K562 (cell line): Measurements from ENCODE around the gene SFXN3. TPM values are rescaled to one million over a fixed set of nuclear protein-coding genes. Genes with fewer than 3 reads are reported as not detected.

ENCODE experiments used
- GTF2E2 ChIP-seq: fragments of 200-800 bp; sonication (Bioruptor generic); IDR thresholded peaks from 2 replicates; pipeline ENCODE4 v1.6.1; 2016; ENCODE audit warnings: missing genetic modification characterization, missing compliant biosample characterization
- HCFC1 ChIP-seq: IDR thresholded peaks from 2 replicates; pipeline ENCODE4 v1.6.1; 2012; ENCODE audit warnings: low read depth, low read length, improper control_type of control experiment
- HLTF ChIP-seq: fragments of 450-650 bp; IDR thresholded peaks from 2 replicates; pipeline ENCODE4 v1.6.1; 2016
- NFRKB ChIP-seq: fragments of 450-650 bp; IDR thresholded peaks from 2 replicates; pipeline ENCODE4 v1.6.1; 2016; ENCODE audit warnings: low read depth
- NRF1 ChIP-seq, 2 experiments: fragments of 450-650 bp; IDR thresholded peaks in 1 of 2; conservative IDR thresholded peaks in 1 of 2; 2 replicates each; pipeline ENCODE4 v1.6.1; 2014; ENCODE audit warnings: mild to moderate bottlenecking in 2 of 2
- POLR2AphosphoS5 ChIP-seq: IDR thresholded peaks from 2 replicates; pipeline ENCODE4 v1.6.1; 2011; ENCODE audit warnings: mild to moderate bottlenecking, low read depth, low read length, moderate library complexity; ENCODE audit not compliant: control insufficient read depth, insufficient read depth
- PREB ChIP-seq: sonication (generic); formaldehyde crosslinking; IDR thresholded peaks from 2 replicates; pipeline ENCODE4 v1.8.1; 2023; ENCODE audit warnings: mild to moderate bottlenecking, missing genetic modification reagents
- SREBF2 ChIP-seq: sonication (generic); formaldehyde crosslinking; IDR thresholded peaks from 2 replicates; pipeline ENCODE4 v1.4.0; 2020; ENCODE audit warnings: mild to moderate bottlenecking, missing genetic modification reagents
- ZBTB40 ChIP-seq, 2 experiments: fragments of 450-650 bp in 1 of 2; sonication (generic) in 1 of 2; formaldehyde crosslinking in 1 of 2; IDR thresholded peaks; 2 replicates each; pipeline versions ENCODE4 v1.7.1 to v1.9.0; 2016 to 2022; ENCODE audit warnings: inconsistent platforms in 1 of 2, mild to moderate bottlenecking in 1 of 2, missing genetic modification reagents in 1 of 2
- ZNF212 ChIP-seq: fragments of 450-650 bp; formaldehyde crosslinking; IDR thresholded peaks from 2 replicates; pipeline ENCODE4 v1.4.0; 2020; ENCODE audit warnings: mild to moderate bottlenecking
- ZNF224 ChIP-seq: sonication (generic); formaldehyde crosslinking; IDR thresholded peaks from 2 replicates; pipeline ENCODE4 v1.8.0; 2022; ENCODE audit warnings: mild to moderate bottlenecking, missing genetic modification reagents
- ZNF766 ChIP-seq: fragments of 200-800 bp; sonication (Bioruptor generic); conservative IDR thresholded peaks from 2 replicates; pipeline ENCODE4 v1.6.1; 2016; ENCODE audit warnings: missing genetic modification characterization, missing compliant biosample characterization
- polyA plus RNA-seq, 8 experiments: library from polyadenylated mRNA; depleted of rRNA in 4 of 8; stranded (reverse) in 5 of 8; unstranded in 3 of 8; fragments of >200 nt; fragmentation: Nextera tagmentation in 2 of 8; fragmentation: Illumina TruSeq in 1 of 8; extraction: Ambion mirVana in 2 of 8; extraction: Trizol in 1 of 8; gene quantifications; 2 replicates each; pipeline versions ENCODE4 v1.2.1 to v1.2.3, GENCODE V29; 2011 to 2014; ENCODE audit warnings: inconsistent platforms in 1 of 8, missing spikeins in 1 of 8
- total RNA-seq, 7 experiments: library from RNA; depleted of rRNA in 6 of 7; stranded (reverse); fragments of >200 nt in 6 of 7; fragmentation: Illumina TruSeq in 2 of 7; extraction: Trizol in 2 of 7; gene quantifications; 2 replicates each; pipeline versions ENCODE4 v1.2.1 to v1.2.3, GENCODE V29; 2011 to 2021; ENCODE audit warnings: low replicate concordance in 1 of 7
- TF ChIP-seq, protein P1 (sequence below): fragments of 450-650 bp; formaldehyde crosslinking; IDR thresholded peaks from 2 replicates; pipeline ENCODE4 v1.4.0; 2020; ENCODE audit warnings: mild to moderate bottlenecking
- TF ChIP-seq, protein P2 (sequence below): fragments of 450-650 bp; IDR thresholded peaks from 2 replicates; pipeline ENCODE4 v1.6.1; 2016; ENCODE audit warnings: mild to moderate bottlenecking

Gene SFXN3
- total and polyA plus RNA-seq, 9 of the 15 experiments (the other 6 are each of a cell fraction or from before 2014, with no cell fraction given): 0.24 to 4.6 (median 0.86) TPM

DNA sequence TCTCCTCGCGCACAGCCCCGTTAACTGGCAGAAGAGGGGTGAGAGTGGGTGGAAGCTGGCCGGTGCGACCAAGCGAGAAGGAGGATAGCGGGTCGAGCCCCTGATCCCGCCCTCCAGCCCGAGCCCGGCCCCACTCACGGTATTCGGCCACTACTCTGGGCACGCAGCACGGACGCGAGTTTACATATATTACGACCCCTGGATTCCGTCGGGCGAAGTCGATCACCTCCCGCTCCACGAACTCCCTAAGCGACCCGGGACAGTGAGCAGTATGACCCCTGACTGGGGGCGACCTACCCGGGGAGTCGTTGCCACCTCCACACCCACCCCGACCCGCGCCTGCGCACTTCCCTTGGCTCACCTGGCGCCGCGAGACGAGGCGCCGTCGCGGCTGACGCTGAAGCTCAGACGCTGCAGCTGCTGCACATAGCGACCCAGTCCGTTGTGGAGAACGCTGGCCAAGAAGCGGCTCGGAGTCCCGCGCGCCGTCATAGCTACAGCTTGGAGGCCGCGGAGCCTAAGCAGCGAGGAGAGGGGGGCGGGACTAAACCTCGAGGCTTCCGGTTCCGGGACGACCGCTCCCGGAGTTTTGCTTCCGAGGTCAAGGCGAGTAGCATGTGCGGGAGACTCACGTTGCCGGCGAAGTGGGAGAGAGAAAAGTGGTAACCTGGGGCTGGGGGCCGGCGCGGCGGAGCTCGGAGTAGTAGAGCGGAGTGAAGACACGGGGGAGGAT, 43.9 kb upstream of the SFXN3 start, which contains the start of the genes MRPL43 and TWNK (continued):
- TF ChIP-seq GTF2E2 (tag) (no peak), SREBF2 (CRISPR knock-in tag) (no peak), HLTF (no peak), HCFC1 (peak; percentile 72), NFRKB (no peak), POLR2AphosphoS5 (peak; percentile 53; the same call in 1 of the 2 replicates), PREB (no peak), NRF1 (conservative IDR thresholded peaks at IDR 0.05 in 1 of 2, IDR thresholded peaks at IDR 0.05 in 1 of 2) (peak; percentile 92 to 93), ZBTB40 (IDR thresholded peaks at IDR 0.05) (peak; percentile 98), ZBTB40 (CRISPR knock-in tag; IDR thresholded peaks at IDR 0.05) (no peak), ZNF766 (CRISPR knock-in tag) (no peak), ZNF224 (CRISPR knock-in tag) (no peak), ZNF212 (CRISPR knock-in tag) (no peak)
- TF ChIP-seq, protein P1, sequence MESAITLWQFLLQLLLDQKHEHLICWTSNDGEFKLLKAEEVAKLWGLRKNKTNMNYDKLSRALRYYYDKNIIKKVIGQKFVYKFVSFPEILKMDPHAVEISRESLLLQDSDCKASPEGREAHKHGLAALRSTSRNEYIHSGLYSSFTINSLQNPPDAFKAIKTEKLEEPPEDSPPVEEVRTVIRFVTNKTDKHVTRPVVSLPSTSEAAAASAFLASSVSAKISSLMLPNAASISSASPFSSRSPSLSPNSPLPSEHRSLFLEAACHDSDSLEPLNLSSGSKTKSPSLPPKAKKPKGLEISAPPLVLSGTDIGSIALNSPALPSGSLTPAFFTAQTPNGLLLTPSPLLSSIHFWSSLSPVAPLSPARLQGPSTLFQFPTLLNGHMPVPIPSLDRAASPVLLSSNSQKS: no peak
- TF ChIP-seq, protein P2, sequence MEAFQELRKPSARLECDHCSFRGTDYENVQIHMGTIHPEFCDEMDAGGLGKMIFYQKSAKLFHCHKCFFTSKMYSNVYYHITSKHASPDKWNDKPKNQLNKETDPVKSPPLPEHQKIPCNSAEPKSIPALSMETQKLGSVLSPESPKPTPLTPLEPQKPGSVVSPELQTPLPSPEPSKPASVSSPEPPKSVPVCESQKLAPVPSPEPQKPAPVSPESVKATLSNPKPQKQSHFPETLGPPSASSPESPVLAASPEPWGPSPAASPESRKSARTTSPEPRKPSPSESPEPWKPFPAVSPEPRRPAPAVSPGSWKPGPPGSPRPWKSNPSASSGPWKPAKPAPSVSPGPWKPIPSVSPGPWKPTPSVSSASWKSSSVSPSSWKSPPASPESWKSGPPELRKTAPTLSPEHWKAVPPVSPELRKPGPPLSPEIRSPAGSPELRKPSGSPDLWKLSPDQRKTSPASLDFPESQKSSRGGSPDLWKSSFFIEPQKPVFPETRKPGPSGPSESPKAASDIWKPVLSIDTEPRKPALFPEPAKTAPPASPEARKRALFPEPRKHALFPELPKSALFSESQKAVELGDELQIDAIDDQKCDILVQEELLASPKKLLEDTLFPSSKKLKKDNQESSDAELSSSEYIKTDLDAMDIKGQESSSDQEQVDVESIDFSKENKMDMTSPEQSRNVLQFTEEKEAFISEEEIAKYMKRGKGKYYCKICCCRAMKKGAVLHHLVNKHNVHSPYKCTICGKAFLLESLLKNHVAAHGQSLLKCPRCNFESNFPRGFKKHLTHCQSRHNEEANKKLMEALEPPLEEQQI: no peak
